22Rv1 (cell line): ENCODE measurements around the gene PLA2G2E.

Experiments used
- H3K27ac ChIP-seq: fragments of 450-650 bp; 2 replicates; pipeline ENCODE4 v1.5.1; 2017
- CTCF ChIP-seq: fragments of 450-650 bp; IDR thresholded peaks from 2 replicates; pipeline ENCODE4 v1.5.1; 2017; ENCODE audit warnings: mild to moderate bottlenecking
- ZFX ChIP-seq: fragments of 450-650 bp; IDR thresholded peaks from 2 replicates; pipeline ENCODE4 v1.6.1; 2017; ENCODE audit warnings: antibody characterized with exemption, borderline replicate concordance

The PLA2G2E gene

GRCh38 chr1:19942657-19943056 is 19.2 kb upstream of the PLA2G2E start:
- TF ChIP-seq ZFX (no peak), CTCF (no peak)
- no peak overlapping the region for H3K27ac ChIP-seq

GRCh38 chr1:19942088-19942487 is 18.7 kb upstream of the PLA2G2E start:
- no peak for TF ChIP-seq CTCF
- TF ChIP-seq ZFX = no peak
- no peak overlapping the region for H3K27ac ChIP-seq

GRCh38 chr1:19941206-19941568 is 17.8 kb upstream of the PLA2G2E start:
- H3K27ac ChIP-seq = no peak overlapping the region
- TF ChIP-seq ZFX (no peak), CTCF (no peak)

GRCh38 chr1:19940486-19941205 is 17.2 kb upstream of the PLA2G2E start:
- TF ChIP-seq ZFX (no peak), CTCF (no peak)
- H3K27ac ChIP-seq = no peak overlapping the region

- no peak overlapping the region for H3K27ac ChIP-seq
- TF ChIP-seq CTCF (no peak), ZFX (no peak)
These were observed 15.1 kb upstream of the PLA2G2E start for GRCh38 chr1:19938472-19938871.

- TF ChIP-seq ZFX (no peak), CTCF (no peak)
- H3K27ac ChIP-seq = no peak overlapping the region
These were observed 12.8 kb upstream of the PLA2G2E start for GRCh38 chr1:19936061-19936750.

- H3K27ac ChIP-seq = no peak overlapping the region
- TF ChIP-seq CTCF = no peak
- TF ChIP-seq ZFX = no peak
These were observed 10.9 kb upstream of the PLA2G2E start for GRCh38 chr1:19934336-19934735.
